ENCODE measurements around the gene SLC16A9.

Gene SLC16A9

GRCh38 chr10:59719374-59719773, 9.7 kb upstream of the SLC16A9 start:
- in situ Hi-C loops (cut with MboI; ENCODE audit: low sequenced_read_pairs): no loop called here

- in situ Hi-C loops (cut with MboI; ENCODE audit: low sequenced_read_pairs): no loop called here
These were observed 8.6 kb upstream of the SLC16A9 start for GRCh38 chr10:59718257-59718656.

GRCh38 chr10:59713196-59713821, 3.7 kb upstream of the SLC16A9 start:
- in situ Hi-C loops (cut with MboI; ENCODE audit: low sequenced_read_pairs): no loop called here

- in situ Hi-C loops (cut with MboI; ENCODE audit: low sequenced_read_pairs): no loop called here
These were observed 2.3 kb upstream of the SLC16A9 start for GRCh38 chr10:59711871-59712494.

GRCh38 chr10:59708816-59709394, 745 bp downstream of the SLC16A9 start:
- in situ Hi-C loops (cut with MboI; ENCODE audit: low sequenced_read_pairs): no loop called here

GRCh38 chr10:59706851-59707797, 2.5 kb downstream of the SLC16A9 start:
- in situ Hi-C loops (cut with MboI; ENCODE audit: low sequenced_read_pairs): no loop called here

GRCh38 chr10:59705931-59706330, 3.7 kb downstream of the SLC16A9 start:
- in situ Hi-C loops (cut with MboI; ENCODE audit: low sequenced_read_pairs): no loop called here

GRCh38 chr10:59704630-59705029, 5.0 kb downstream of the SLC16A9 start:
- in situ Hi-C loops (cut with MboI; ENCODE audit: low sequenced_read_pairs): no loop called here

- in situ Hi-C loops (cut with MboI; ENCODE audit: low sequenced_read_pairs): no loop called here
These were observed 7.3 kb downstream of the SLC16A9 start for GRCh38 chr10:59702347-59702746.

GRCh38 chr10:59700709-59701108, 8.9 kb downstream of the SLC16A9 start:
- in situ Hi-C loops (cut with MboI; ENCODE audit: low sequenced_read_pairs): no loop called here

GRCh38 chr10:59698326-59698725, 11.3 kb downstream of the SLC16A9 start:
- in situ Hi-C loops (cut with MboI; ENCODE audit: low sequenced_read_pairs): no loop called here

- in situ Hi-C loops (cut with MboI; ENCODE audit: low sequenced_read_pairs): no loop called here
These were observed 14.0 kb downstream of the SLC16A9 start for GRCh38 chr10:59695637-59696036.

- in situ Hi-C loops (cut with MboI; ENCODE audit: low sequenced_read_pairs): no loop called here
These were observed 14.7 kb downstream of the SLC16A9 start for GRCh38 chr10:59694936-59695335.

GRCh38 chr10:59692113-59692512, 17.5 kb downstream of the SLC16A9 start:
- in situ Hi-C loops (cut with MboI; ENCODE audit: low sequenced_read_pairs): no loop called here

- in situ Hi-C loops (cut with MboI; ENCODE audit: low sequenced_read_pairs): no loop called here
These were observed 20.7 kb downstream of the SLC16A9 start for GRCh38 chr10:59688921-59689351.

GRCh38 chr10:59687657-59688056, 22.0 kb downstream of the SLC16A9 start:
- in situ Hi-C loops (cut with MboI; ENCODE audit: low sequenced_read_pairs): no loop called here

GRCh38 chr10:59684006-59684405, 25.6 kb downstream of the SLC16A9 start:
- in situ Hi-C loops (cut with MboI; ENCODE audit: low sequenced_read_pairs): no loop called here

- in situ Hi-C loops (cut with MboI; ENCODE audit: low sequenced_read_pairs): no loop called here
These were observed 26.4 kb downstream of the SLC16A9 start for GRCh38 chr10:59682986-59683937.

- in situ Hi-C loops (cut with MboI; ENCODE audit: low sequenced_read_pairs): no loop called here
These were observed 29.5 kb downstream of the SLC16A9 start for GRCh38 chr10:59680199-59680598.

- in situ Hi-C loops (cut with MboI; ENCODE audit: low sequenced_read_pairs): no loop called here
These were observed 30.8 kb downstream of the SLC16A9 start for GRCh38 chr10:59678884-59679301.

All from HL-60/S4 treated with retinoic acid at 250 ng/mL for 4 days and 3 days (cell line).